Coronary artery (tissue), 2 donors: Measurements from ENCODE around the gene JAZF1.

Experiments
- DNase-seq: peaks from one replicate; pipeline ENCODE4 v3.0.0-alpha.2; 2017; ENCODE audit warnings: low spot score
- H3K27ac ChIP-seq, 2 donors: fragments of 200-600 bp; sonication (generic); one replicate each; pipeline ENCODE4 v1.5.1; 2016 to 2019
- H3K4me3 ChIP-seq: fragments of 200-600 bp; sonication (generic); 2 replicates; pipeline ENCODE4 v1.5.1; 2016; ENCODE audit warnings: mild to moderate bottlenecking, moderate library complexity
- TF ChIP-seq, protein P1 (sequence below): fragments of 200-600 bp; sonication (generic); IDR thresholded peaks from one replicate; pipeline ENCODE4 v1.5.1; 2019; ENCODE audit warnings: antibody characterized with exemption

JAZF1 gene

DNA sequence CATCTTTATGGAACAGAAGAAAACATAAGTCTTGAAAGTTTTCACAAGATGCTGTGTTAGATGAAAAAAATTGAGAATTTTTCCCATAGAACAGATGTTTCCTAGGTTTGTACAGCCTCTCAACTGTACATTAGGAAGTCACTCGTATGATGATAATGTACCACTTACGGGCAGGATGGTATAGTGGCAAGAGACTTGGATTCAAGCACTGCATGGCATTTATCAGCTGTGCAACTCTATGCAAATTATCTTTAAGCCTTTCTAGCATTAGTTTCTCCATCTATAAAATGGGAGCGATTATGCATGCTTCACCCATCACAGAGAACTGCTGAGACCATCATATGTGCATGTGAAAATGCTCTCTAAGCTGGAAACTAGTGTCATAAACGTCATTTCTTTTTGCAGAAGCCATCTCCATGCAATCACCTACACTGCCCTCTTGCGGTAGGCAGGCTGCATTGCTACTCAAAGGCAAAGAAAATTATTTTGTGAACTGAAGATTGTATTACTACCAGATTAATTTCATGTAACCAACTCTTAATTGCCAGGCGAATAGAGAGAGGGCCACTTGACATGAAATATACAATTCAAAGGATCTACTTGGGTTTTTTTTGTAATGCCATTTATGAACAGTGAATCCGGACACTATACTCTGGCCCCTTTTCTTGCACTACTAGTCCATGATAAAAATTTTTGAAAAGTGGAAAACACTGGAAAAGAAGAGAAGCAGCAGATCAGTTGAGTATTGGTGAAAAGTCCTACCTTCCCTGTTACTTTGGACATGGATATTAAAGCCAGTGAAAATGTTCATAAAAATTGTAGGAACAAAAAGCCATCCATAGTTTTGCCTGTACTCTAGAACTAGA lies 102.3 kb downstream of the JAZF1 start:
- H3K4me3 ChIP-seq, result no peak overlapping the region
- no peak overlapping the region for H3K27ac ChIP-seq
- TF ChIP-seq, protein P1, sequence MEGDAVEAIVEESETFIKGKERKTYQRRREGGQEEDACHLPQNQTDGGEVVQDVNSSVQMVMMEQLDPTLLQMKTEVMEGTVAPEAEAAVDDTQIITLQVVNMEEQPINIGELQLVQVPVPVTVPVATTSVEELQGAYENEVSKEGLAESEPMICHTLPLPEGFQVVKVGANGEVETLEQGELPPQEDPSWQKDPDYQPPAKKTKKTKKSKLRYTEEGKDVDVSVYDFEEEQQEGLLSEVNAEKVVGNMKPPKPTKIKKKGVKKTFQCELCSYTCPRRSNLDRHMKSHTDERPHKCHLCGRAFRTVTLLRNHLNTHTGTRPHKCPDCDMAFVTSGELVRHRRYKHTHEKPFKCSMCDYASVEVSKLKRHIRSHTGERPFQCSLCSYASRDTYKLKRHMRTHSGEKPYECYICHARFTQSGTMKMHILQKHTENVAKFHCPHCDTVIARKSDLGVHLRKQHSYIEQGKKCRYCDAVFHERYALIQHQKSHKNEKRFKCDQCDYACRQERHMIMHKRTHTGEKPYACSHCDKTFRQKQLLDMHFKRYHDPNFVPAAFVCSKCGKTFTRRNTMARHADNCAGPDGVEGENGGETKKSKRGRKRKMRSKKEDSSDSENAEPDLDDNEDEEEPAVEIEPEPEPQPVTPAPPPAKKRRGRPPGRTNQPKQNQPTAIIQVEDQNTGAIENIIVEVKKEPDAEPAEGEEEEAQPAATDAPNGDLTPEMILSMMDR, result peak; percentile 79
- no peak for DNase-seq

DNA sequence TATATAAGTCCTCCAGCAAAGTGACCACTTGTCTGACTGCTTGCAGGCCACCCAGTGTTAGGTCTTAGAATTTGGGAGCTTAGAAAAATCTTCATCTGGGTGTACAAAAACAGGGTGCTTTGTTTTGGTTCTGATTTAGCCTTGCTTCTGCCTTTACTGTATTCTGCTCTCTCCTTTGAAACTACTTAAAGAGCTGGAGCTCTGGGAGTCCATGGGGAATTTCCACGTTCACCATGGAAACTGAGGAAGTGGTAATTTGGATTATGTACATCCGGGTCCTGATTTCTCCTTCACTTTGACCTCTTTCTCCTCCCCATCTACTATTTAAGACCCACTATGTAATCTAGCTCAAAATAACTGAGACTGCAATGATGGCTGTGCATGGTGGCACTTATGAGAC lies 103.0 kb downstream of the JAZF1 start:
- no peak for DNase-seq
- H3K27ac ChIP-seq, result no peak overlapping the region
- TF ChIP-seq, protein P1, result no peak
- H3K4me3 ChIP-seq, result no peak overlapping the region

DNA sequence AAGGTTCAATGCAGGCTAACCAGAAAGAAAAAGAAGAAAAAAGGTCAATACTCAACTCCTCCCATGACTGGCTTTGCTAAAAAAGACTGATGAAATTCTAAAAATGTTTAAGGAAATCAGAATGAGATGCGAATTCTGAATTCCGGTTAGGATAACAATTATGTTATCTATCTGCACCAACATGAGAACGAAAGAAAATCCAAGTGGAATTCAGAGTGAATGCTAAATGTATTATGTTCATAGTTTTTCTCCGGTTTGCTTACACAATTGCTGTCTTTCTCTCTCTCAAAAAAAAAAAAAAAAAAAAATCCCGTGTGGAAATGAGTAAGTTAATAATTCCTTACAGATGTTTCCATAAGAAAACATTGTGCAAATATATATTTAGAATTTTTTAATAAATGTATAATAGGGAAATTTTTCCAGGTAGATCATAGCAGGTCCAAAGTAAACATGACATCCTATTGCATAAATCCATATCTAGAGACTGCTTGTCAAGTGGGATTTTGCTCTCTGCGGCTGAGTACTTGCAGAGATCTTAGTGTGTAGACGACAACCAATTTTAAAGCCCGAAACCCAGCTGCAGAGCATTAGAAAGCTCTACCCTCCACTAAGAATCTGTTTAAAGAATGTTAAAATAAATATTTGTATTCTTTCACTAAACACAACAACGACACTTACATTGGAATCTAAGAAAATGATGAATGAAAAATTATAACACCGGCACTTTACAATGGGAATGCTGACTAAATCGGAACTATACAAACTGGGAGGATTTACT lies 104.0 kb downstream of the JAZF1 start:
- TF ChIP-seq, protein P1, result no peak
- Histone ChIP-seq H3K27ac (no peak overlapping the region), H3K4me3 (no peak overlapping the region)
- no peak for DNase-seq

DNA sequence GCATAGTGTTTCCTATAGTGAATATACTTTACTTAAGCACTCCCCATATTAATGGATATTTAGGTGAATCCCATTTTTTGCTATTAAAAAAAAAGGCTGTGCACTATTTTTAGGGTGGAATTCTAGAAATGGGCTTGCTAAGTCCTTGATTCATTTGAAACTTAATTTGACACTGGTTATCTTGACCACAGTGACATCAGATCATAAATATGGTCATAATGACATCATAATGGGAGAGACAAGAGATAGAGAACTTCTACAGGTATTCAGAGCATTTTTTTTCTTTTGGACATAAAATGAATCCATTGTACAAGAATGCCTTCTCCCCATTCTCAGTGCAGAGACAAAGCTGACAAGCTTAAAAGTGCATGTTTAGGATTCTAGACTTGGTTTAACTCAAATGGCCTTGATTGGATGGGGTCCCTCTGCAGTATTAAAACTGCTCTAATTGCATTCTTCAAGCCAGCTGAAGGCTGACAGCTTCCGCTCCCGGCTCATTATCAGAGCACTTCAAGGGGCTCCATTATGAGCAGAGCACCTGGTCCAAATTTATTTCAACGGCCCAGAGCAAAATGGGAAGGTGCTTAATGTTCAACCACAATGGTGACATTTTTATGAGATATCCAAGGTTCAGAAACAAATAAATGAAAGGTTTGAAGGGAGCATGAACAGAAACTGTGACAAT lies 104.8 kb downstream of the JAZF1 start:
- Histone ChIP-seq H3K27ac (no peak overlapping the region), H3K4me3 (no peak overlapping the region)
- TF ChIP-seq, protein P1, result no peak
- DNase-seq, result no peak

DNA sequence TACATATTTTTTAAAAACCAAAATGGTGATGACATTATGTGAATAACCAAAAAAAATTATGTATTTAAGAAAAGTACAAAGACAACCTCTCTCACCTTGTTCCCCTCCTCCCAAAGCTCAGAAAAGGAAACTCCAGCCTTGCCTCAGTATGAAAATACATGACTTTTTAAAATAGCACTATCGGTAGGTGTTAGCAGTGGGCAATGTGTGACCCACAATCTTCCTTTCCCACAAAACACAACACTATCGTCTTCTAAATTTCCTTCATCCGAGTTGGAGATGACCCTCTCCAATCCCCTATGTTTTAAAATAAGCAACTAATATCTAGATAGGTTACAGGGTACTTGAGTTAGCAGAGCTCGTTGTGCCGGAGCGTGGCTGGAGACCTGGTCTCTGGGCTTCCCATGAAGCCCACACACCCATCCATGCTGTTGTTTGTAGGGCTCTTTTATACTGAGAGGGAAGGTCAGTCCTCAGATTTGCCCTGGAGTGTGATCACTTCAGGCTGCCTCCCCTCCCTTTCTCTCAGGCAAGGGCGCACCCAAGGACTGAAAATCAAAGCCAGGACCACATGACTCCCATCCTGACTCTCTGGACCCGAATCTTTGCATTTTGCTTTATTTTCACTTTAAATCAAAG lies 107.6 kb downstream of the JAZF1 start:
- no peak overlapping the region for H3K4me3 ChIP-seq
- H3K27ac ChIP-seq, result no peak overlapping the region
- TF ChIP-seq, protein P1, result no peak
- no peak for DNase-seq

DNA sequence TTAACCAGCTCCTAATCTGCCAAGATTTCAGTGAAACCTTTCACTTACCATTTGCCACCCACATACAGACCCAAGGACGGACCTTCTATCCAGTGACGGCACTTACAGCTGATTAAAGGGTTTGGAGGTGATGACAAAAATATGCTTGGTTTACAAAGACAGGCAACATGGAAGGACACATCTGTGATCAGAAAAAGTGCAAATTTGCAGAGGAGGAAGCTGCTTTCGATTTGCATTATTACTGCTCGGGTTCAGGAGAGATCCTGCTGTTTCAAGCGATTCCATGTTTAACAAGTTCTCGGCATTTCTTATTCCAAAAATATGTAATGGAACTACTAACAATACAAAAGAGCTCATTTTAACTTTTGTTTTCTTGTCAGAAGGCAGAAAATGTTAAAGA lies 109.0 kb downstream of the JAZF1 start:
- DNase-seq, result no peak
- H3K27ac ChIP-seq, result no peak overlapping the region
- TF ChIP-seq, protein P1, result no peak
- no peak overlapping the region for H3K4me3 ChIP-seq
